Esophagus muscularis mucosa (tissue), 4 donors: ENCODE results near the gene MRPL43. TPM values are rescaled to one million over a fixed set of nuclear protein-coding genes. Genes with fewer than 3 reads are reported as not detected.

Source experiments
- DNase-seq: peaks from one replicate; pipeline ENCODE4 v3.0.0-alpha.2; 2017; ENCODE audit errors: extremely low spot score
- H3K27ac ChIP-seq, 4 donors: fragments of 200-600 bp; sonication (generic); replicated peaks in 1 of 4; 1 replicate in 3 of 4; 2 replicates in 1 of 4; pipeline ENCODE4 v1.5.1; 2016 to 2019; ENCODE audit warnings: mild to moderate bottlenecking in 1 of 4
- H3K27me3 ChIP-seq, 4 donors: fragments of 200-600 bp; sonication (generic); one replicate each; pipeline versions ENCODE4 v1.5.1 to v1.6.0; 2016 to 2019
- H3K36me3 ChIP-seq, 4 donors: fragments of 200-600 bp; sonication (generic); one replicate each; pipeline ENCODE4 v1.5.1; 2016 to 2019
- H3K4me1 ChIP-seq, 4 donors: fragments of 200-600 bp; sonication (generic); one replicate each; pipeline ENCODE4 v1.5.1; 2016 to 2019
- H3K4me3 ChIP-seq, 4 donors: fragments of 200-600 bp; sonication (generic); 1 replicate in 2 of 4; 2 replicates in 2 of 4; pipeline ENCODE4 v1.5.1; 2016 to 2019; ENCODE audit warnings: mild to moderate bottlenecking in 4 of 4, moderate library complexity in 1 of 4
- H3K9me3 ChIP-seq, 4 donors: fragments of 200-600 bp; sonication (generic); 1 replicate in 3 of 4; 2 replicates in 1 of 4; pipeline ENCODE4 v1.5.1; 2016 to 2019
- CTCF ChIP-seq, 3 experiments: fragments of 200-600 bp in 2 of 3; fragments of 450-650 bp in 1 of 3; sonication (generic) in 2 of 3; IDR thresholded peaks; one replicate each; pipeline ENCODE4 v1.5.1; 2017 to 2019; ENCODE audit warnings: antibody characterized with exemption in 3 of 3, mild to moderate bottlenecking in 2 of 3, moderate library complexity in 1 of 3
- EP300 ChIP-seq: sonication (generic); formaldehyde crosslinking; IDR thresholded peaks from one replicate; pipeline ENCODE4 v1.6.1; 2017; ENCODE audit warnings: antibody characterized with exemption
- POLR2A ChIP-seq: fragments of 450-650 bp; IDR thresholded peaks from one replicate; pipeline ENCODE4 v1.6.1; 2017; ENCODE audit warnings: antibody characterized with exemption, moderate library complexity, mild to moderate bottlenecking, low read depth
- POLR2AphosphoS5 ChIP-seq, 2 donors: sonication (generic); formaldehyde crosslinking; IDR thresholded peaks; one replicate each; pipeline ENCODE4 v1.6.1; 2017; ENCODE audit warnings: antibody characterized with exemption in 2 of 2
- WGBS: methylation state at CpG from one replicate; pipeline ENCODE4 v1.1.5; 2018; 5-methylcytosine and 5-hydroxymethylcytosine counted together
- intact Hi-C: fragments of 100-400 bp; cut with DNase I; formaldehyde crosslinking; loops from one replicate; pipeline ENCODE4 v1.15.1; 2023
- total RNA-seq, 4 donors: library from RNA; depleted of rRNA; stranded (reverse); fragments of >200 nt; gene quantifications; one replicate each; pipeline versions ENCODE4 v1.1.0 to v1.2.1, GENCODE V29; 2016

Gene MRPL43
- total RNA-seq, 4 donors from 2014 or later: 54.4 to 98.8 (median 82.4) TPM

GRCh38 chr10:100980711-100981110 is 6.6 kb downstream of the MRPL43 start:
- no peak for DNase-seq
- Histone ChIP-seq H3K9me3 (no peaks in the 10 kb centered on the region), H3K27ac (no peak overlapping the region), H3K27me3 (no peaks in the 10 kb centered on the region), H3K4me1 (peaks cover 1 to 7% (median 4%) of the 10 kb centered on the region in 4 donors), H3K36me3 (peaks cover 9 to 85% (median 76%) of the 10 kb centered on the region in 4 donors), H3K4me3 (no peak overlapping the region)
- WGBS: 89% methylated on average over 7 of the region's 7 CpGs
- no peak for TF ChIP-seq POLR2AphosphoS5 (IDR thresholded peaks at IDR 0.05)
- TF ChIP-seq POLR2A: no peak
- no peak for TF ChIP-seq EP300
- no peak for TF ChIP-seq CTCF (IDR thresholded peaks at IDR 0.05)
- intact Hi-C loops: no loop called here

- DNase-seq: no peak
- Histone ChIP-seq H3K4me3 (no peak overlapping the region), H3K27ac (no peak overlapping the region), H3K27me3 (no peaks in the 10 kb centered on the region), H3K36me3 (peaks cover 9 to 81% (median 72%) of the 10 kb centered on the region in 4 donors), H3K4me1 (peaks cover 0 to 3% (median under 1%) of the 10 kb centered on the region in 4 donors), H3K9me3 (no peaks in the 10 kb centered on the region)
- intact Hi-C loops: no loop called here
- TF ChIP-seq POLR2AphosphoS5 (IDR thresholded peaks at IDR 0.05): no peak
- 83% methylated on average over 2 of the region's 2 CpGs for WGBS
Measured at GRCh38 chr10:100980311-100980710, 7.0 kb downstream of the MRPL43 start.

- H3K27me3 ChIP-seq: no peaks in the 10 kb centered on the region
- TF ChIP-seq EP300 (no peak), POLR2AphosphoS5 (IDR thresholded peaks at IDR 0.05) (no peak), CTCF (IDR thresholded peaks at IDR 0.05) (no peak), POLR2A (no peak)
- H3K4me1 ChIP-seq: no peaks in the 10 kb centered on the region
- peaks cover 9 to 76% (median 67%) of the 10 kb centered on the region in 4 donors for H3K36me3 ChIP-seq
- intact Hi-C loops: no loop called here
- no peak overlapping the region for H3K27ac ChIP-seq
- H3K9me3 ChIP-seq: no peaks in the 10 kb centered on the region
- no peak overlapping the region for H3K4me3 ChIP-seq
- no peak for DNase-seq
- 84% methylated on average over 12 of the region's 16 CpGs for WGBS
Measured at GRCh38 chr10:100979791-100980272, 7.5 kb downstream of the MRPL43 start.

- Histone ChIP-seq H3K4me3 (no peak overlapping the region), H3K36me3 (peaks cover 9 to 71% (median 61%) of the 10 kb centered on the region in 4 donors), H3K27me3 (no peaks in the 10 kb centered on the region), H3K9me3 (no peaks in the 10 kb centered on the region), H3K4me1 (no peaks in the 10 kb centered on the region), H3K27ac (no peak overlapping the region)
- DNase-seq: no peak
- intact Hi-C loops: no loop called here
- 91% methylated on average over 9 of the region's 10 CpGs for WGBS
- TF ChIP-seq CTCF (IDR thresholded peaks at IDR 0.05) (no peak), EP300 (no peak), POLR2A (no peak), POLR2AphosphoS5 (IDR thresholded peaks at IDR 0.05) (no peak)
Measured at GRCh38 chr10:100978901-100979195, 8.4 kb downstream of the MRPL43 start.

- H3K4me3 ChIP-seq: no peak overlapping the region
- intact Hi-C loops: no loop called here
- WGBS: 95% methylated on average over 8 of the region's 13 CpGs
- no peak for DNase-seq
- H3K4me1 ChIP-seq: no peaks in the 10 kb centered on the region
- H3K27ac ChIP-seq: no peak overlapping the region
- peaks cover 9 to 66% (median 56%) of the 10 kb centered on the region in 4 donors for H3K36me3 ChIP-seq
- H3K27me3 ChIP-seq: no peaks in the 10 kb centered on the region
- TF ChIP-seq CTCF (IDR thresholded peaks at IDR 0.05): no peak
- TF ChIP-seq POLR2AphosphoS5 (IDR thresholded peaks at IDR 0.05): no peak
- no peak for TF ChIP-seq POLR2A
- TF ChIP-seq EP300: no peak
- no peaks in the 10 kb centered on the region for H3K9me3 ChIP-seq
Measured at GRCh38 chr10:100978121-100978900, 9.0 kb downstream of the MRPL43 start.
